GM18517 (cell line): Measurements from ENCODE around the gene INA.
"Not testable (repeated sequence)": the region's sequence is repeated elsewhere in the genome, so short reads cannot be mapped to it uniquely, and the experiment has no call there.

ENCODE experiments used
- ATAC-seq: cut with Tn5 transposase; IDR thresholded peaks from one replicate; pipeline ENCODE4 v1.9.1; 2021; ENCODE audit warnings: mild to moderate bottlenecking, moderate library complexity; ENCODE audit not compliant: unreplicated experiment

The INA gene

DNA sequence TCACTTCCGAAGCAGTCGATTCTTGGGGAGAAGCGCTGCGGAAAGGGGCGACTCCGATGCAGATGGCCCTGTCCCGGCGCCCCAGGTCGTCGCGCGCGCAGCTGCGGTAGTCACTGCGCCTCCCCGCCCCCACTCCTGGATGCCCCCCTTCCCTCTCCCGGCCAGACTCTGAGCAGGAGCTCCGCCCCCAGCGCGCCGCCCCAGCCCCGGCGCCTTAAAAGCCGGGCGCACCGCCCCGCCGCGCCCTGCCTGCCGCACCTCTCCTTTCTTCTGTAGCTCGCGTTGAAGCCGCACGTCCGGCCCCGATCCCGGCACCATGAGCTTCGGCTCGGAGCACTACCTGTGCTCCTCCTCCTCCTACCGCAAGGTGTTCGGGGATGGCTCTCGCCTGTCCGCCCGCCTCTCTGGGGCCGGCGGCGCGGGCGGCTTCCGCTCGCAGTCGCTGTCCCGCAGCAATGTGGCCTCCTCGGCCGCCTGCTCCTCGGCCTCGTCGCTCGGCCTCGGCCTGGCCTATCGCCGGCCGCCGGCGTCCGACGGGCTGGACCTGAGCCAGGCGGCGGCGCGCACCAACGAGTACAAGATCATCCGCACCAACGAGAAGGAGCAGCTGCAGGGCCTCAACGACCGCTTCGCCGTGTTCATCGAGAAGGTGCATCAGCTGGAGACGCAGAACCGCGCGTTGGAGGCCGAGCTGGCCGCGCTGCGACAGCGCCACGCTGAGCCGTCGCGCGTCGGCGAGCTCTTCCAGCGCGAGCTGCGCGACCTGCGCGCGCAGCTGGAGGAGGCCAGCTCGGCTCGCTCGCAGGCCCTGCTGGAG lies at the start of gene INA:
INA (plus strand) TSS at position 243 of the 817 bp plus-strand sequence; CDS start at position 317, 74 bp downstream.
- no peak for ATAC-seq

DNA sequence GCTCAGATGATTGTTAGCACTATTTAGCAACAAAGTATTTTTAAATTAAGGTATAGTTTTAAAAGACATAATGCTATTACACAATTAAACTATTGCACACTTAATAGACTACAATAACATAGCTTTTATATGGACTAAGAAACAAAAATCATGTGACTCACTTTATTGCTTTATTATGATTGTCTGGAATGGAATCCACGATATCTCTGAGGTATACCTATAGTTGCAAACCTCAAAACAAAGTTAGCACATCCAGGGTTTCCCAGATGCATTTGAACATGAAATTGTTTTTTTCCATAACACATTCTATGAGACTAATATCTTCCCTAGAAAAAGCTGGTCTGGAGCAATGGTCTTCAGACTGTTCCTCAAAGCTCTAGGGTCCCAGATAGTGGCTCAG lies 49.5 kb upstream of the INA start:
- no peak for ATAC-seq

DNA sequence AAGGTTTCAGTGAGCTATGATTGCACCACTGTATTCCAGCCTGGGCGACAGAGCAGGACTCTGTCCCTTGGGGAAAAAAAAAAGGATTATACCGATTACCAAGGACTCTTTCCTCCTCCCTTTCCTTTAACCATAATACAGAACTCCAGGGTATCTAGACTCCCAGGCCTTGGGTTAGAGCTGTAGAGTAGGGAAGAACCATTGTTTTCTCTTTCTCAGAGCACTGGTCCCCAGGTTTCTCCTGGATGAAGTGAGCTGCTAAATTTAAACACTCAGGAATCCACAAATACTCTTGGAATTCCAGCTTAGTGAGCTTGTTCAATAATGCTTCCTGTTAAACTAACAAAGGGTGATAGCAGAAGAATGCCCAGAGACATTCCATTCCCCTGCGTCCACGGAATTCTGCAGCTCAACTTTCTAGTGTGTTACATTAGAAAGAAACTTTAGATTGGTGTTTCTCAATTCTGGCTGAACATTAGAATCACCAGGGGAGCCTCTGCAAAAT lies 45.8 kb upstream of the INA start:
- no peak for ATAC-seq

DNA sequence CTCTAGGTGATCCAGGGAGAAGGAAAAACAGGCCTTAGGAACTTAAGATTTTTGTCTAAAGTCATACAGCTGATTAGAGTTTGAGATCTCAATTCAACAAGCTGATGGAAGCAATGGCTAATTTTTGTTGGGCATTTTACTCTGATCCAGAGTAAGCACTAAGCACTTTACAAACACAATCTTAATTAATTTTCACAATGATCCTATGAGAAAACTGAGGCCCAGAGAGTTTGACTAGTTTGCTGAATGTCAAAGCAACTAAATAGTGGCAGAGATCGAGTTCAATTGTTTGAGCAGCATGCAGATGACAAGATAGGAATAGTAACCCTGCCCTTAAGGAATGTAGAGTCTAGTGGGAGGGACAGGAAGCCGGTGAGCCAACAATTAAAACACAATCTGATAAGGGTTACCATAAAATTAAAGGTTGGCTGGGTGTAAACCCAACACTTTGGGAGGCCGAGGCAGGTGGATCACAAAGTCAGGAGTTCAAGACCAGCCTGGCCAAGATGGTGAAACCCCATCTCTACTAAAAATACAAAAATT lies 44.7 kb upstream of the INA start:
- no peak for ATAC-seq

DNA sequence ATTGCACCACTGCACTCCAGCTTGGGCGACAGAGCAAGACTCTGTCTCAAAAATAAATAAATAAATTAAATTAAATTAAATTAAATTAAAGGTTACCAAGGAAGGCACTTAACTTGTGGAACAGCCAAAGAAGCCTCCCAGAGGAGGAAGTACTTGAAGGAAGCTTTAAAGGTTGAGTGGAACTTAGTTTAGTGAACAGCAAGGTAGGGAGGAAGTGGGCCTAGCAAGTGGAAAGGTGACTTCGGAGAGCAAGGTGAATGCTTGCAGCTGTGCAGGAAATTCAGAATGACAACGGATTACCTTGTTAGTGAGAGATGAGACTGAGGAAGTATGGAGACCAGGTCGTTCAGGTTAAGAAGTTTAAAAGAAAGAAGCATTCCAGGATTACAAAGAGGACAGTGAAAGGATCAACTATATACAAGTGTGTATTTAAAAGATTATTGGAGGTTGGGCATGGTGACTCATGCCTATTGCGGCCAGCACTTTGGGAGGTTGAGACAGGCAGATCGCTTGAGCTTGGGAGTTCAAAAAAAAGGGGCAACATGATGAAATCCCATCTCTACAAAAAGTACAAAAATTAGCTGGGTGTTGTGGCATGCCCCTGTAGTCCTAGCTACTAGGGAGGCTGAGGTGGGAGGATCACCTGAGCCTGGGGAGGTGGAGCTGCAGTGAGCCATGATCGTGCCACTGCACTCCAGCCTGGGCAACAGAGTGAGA lies 44.0 kb upstream of the INA start:
- ATAC-seq = no peak

DNA sequence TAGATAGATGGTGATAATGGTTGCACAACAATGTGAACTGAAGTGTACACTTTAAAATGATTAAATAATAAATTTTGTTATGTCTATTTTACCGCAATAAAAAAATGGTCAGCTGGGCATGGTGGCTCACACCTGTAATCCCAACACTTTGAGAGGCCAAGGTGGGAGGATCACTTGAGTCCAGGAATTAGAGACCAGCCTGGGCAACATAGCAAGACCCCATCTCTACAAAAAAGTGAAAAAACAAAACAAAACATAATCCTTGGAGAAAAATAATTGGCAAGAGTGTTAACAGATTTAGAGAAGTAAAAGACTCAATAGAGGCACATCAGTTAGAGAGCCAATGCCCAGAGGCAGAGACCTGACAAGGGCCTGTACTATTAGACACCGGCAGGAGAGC lies 41.2 kb upstream of the INA start:
- no peak for ATAC-seq

DNA sequence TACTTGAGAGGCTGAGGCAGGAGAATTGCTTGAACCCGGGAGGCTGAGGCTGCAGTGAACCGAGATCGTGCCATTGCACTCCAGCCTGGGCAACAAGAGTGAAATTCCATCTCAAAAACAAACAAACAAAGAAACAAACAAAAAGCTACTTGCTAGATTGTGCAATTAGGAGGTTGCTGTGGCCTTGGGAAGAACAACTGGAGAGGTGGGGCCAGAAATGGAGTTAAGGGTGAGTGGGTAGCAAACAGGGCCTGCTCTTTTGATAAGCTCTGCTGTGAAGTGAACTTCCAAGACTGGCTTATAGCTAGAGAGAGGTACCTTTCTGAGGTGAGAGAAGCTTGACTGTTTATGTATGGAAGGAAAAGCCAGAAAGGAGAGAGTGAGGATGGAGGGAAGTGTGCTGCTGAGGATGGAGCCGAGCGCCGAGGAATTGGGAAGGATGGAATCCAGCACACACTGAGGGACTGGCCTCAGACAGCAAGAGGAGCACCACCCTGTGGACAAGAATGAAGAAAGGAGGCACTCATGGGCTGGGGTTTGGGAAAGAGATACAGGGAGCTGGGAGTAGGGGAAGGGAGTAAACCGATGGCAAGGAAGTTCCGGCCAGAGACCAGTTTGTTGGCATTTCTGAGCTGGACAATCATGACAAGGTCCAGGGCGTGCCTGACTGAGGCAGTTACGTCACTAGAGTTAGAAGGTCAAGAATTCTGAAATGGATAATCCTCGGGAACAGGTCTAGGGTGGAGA lies 38.3 kb upstream of the INA start:
- no peak for ATAC-seq

DNA sequence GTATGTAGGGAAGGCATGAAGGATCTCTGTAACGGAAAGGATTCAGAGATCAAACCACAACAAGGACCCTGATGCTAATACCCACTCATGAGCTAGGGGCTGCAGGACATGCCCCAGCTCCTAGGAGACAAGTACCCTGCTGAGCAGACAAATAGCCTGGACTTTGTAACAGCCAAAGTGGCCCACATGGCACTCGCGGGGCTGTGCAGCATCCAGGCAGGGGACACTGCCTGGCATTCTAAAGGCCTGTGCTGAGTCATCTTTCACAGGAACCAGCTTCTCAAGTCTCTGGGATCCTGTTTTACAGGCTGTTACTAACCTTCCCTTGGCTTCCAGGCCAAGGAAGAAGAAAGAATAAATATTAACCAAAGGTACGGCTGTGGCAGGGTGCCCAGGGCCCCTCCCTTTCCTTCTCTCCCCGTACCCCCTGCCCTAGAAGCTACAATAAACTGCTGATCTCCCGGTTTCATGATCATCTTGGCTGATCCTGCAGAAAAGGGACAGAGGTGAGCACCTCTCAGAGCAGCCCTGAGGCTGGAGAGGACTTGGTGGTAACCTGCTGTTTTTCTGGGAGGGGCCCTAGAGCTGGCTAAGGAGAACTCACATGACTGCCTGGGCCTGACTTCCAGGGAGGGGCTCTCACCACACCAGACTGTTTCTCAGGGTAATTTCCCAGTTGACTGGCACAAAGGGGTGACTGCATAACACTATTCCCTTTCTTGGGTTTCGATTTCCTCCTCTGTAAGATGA lies 35.5 kb upstream of the INA start:
- no peak for ATAC-seq

DNA sequence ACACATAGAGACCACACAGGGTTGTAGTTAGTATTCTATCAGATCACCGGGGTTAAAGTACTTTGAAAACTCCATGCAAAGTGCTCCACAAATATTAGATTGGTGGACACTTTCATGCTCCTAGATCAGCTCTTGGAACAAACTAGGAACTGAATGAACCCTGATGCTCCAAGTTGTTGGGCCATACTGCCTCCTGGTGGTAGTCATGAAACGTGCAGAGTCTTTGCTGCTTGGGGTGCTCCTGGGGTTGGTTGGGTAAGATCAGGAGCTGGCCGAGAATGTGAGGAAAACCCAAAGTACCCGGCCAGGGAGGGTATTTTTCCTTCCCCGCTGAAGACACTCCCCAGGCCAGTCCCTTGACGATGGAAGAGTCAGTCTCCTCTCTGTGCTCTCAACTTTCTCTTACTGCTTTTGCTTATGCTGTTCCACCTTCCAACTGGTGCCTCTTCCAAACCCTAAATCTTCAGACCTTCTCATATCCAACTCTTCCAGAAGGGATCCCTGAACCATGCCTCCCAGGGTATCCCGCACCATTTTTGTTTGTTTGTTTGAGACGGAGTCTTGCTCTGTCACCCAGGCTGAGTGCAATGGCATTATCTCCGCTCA lies 32.2 kb upstream of the INA start:
- no peak for ATAC-seq

DNA sequence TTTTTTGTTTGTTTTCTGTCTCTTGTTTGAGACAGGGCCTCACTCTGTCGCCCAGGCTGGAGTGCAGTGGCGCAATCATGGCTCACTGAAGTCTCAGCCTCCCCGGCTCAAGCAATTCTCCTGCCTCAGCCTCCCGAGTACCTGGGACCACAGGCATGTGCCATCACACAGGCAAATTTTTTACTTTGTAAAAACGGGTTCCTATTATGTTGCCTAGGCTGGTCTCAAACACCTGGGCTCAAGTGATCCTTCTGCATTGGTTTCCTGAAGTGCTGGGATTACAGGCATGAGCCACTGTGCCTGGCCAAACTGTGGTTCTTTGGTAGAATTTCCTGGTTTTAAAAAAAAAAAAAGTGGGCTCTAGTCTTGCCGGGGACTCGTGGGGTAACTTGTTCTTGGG lies 31.4 kb upstream of the INA start, which contains the start of gene RPEL1:
RPEL1 (plus strand) TSS at position 301 of the 400 bp plus-strand sequence. CDS start 110 bp downstream, outside the sequence.
- not testable (repeated sequence) for ATAC-seq

DNA sequence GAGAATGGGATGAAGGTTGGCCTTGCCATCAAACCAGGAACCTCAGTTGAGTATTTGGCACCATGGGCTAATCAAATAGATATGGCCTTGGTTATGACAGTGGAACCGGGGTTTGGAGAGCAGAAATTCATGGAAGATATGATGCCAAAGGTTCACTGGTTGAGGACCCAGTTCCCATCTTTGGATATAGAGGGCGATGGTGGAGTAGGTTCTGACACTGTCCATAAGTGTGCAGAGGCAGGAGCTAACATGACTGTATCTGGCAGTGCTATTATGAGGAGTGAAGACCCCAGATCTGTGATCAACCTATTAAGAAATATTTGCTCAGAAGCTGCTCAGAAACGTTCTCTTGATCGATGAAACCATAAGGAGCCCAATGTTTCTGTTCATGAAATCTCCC lies 30.6 kb upstream of the INA start:
- no peak for ATAC-seq

DNA sequence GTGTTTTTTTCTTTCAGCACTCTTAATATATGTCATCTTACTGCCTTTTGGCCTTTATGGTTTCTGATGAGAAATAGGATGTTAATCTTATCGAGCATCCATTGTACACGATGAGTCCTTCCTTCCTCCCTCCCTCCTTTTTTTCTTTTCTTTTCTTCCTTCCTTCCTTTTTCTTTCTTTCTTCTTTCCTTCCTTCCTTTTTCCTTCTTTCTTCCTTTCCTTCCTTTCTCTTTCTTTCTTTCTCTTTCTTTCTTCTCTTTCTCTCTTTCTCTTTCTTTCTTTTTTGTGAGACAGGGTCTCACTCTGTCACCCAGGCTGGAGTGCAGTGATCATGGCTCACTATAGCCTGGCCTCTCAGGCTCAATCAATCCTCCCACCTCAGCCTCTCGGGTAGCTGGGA lies 22.8 kb upstream of the INA start:
- no peak for ATAC-seq

DNA sequence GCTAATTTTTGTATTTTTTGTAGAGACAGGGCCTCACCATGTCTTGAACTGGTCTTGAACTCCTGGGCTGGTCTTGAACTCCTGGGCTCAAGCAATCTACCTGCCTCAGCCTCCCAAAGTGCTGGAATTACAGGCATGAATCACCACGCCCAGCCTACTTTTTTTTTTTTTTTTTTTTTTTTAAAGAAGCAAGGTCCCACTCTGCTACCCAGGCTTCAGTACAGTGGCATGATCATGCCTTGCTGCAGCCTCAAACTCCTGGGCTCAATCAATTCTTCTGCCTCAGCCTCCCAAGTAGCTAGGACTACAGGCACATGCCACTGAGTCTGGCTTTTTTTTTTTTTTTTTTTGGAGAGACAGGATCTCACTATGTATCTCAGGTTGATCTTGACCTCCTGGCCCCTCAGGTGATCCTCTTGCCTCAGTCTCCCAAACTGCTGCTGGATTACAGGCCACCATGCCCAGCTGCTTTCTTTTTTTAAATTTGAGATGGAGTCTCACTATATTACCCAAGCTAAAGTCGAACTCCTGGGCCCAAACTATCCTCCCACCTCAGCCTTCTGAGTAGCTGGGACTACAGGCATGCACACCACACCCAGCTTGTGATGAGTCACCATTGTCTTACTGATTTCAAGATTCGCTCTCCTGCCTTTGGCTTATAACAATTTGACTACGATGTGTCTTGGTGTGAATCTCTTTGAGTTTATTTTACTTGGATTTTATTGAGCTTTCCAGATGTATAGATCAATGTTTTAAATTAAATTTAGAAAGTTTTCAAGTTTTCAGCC lies 22.2 kb upstream of the INA start:
- ATAC-seq = no peak

DNA sequence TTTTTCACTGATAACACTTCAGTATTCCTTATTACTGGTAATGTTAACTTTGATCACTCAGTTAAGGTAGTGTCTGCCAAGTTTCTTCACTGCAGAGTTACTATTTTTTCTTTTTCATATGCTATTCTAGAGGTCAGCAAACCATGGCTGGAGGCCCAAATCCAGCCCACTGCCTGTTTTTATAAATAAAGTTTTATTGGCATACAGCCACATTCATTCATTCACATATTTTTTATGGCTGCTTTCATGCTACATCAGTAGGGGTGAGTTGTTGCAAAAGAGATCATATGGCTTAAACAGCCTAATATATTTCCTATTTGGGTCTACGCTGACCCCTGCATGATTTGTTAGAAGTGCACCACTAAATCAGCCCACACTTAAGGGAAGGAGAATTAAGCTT lies 20.3 kb upstream of the INA start:
- ATAC-seq = no peak

DNA sequence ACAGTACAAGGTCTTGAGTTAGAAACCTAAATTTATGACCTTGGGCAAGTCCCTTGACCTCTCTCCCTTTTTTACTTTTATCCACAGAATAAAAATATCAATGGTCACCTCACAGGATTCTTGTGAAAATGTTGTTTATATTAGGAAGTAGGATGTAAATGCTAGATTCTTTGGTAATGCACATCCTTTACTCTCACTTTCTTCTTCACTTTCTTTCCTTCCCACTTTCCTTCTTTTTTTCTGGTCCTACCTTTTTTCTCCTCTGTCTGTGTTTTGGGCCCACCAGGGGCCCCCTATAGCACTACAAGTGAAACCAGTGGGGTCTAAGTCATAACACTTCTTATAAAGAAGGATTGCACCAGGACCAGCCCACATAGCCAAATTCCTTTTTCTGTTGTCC lies 19.1 kb upstream of the INA start:
- ATAC-seq = no peak

DNA sequence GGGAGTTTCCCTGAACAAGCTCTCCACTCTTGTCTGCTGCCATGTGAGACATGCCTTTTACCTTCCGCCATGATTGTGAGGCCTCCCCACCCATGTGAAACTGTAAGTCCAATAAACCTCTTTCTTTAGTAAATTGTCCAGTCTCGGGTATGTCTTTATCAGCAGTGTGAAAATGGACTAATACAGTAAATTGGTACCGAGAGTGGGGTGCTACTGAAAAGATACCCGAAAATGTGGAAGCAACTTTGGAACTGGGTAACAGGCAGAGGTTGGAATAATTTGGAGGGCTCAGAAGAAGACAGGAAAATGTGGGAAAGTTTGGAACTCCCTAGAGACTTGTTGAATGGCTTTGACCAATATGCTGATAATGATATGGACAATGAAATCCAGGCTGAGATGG lies 18.0 kb upstream of the INA start:
- ATAC-seq = not testable (repeated sequence)

DNA sequence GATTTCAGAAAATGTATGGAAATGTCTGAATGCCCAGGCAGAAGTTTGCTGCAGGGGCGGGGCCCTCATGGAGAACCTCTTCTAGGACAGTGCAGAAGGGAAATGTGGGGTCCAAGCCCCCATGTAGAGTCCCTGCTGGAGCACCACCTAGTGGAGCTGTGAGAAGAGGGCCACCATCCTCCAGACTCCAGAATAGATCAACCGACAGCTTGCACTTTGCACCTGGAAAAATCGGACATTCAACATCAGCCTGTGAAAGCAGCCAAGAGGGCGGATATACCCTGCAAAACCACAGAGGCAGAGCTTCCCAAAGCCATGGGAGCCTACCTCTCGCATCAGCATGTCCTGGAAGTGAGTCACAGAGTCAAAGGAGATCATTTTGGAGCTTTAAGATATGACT lies 16.9 kb upstream of the INA start:
- ATAC-seq = no peak

DNA sequence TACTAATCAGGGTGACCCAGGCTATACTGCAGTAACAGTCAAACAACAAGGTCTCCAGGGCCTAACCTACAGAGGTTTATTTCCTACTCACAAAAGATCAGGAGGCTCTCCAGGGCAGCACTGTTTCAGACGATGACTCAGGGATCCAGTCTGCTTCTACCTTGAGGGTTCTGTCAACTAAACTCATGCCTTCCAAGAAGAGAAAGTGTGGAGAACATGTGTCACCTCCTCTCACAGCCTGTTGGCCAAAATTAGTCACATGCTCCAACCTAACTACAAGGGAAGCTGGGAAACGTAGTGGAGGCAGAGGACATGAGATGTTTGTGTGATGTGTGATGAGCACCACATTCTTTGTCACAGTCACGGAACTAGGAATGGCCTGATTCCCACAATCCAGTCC lies 14.7 kb upstream of the INA start:
- ATAC-seq = no peak

DNA sequence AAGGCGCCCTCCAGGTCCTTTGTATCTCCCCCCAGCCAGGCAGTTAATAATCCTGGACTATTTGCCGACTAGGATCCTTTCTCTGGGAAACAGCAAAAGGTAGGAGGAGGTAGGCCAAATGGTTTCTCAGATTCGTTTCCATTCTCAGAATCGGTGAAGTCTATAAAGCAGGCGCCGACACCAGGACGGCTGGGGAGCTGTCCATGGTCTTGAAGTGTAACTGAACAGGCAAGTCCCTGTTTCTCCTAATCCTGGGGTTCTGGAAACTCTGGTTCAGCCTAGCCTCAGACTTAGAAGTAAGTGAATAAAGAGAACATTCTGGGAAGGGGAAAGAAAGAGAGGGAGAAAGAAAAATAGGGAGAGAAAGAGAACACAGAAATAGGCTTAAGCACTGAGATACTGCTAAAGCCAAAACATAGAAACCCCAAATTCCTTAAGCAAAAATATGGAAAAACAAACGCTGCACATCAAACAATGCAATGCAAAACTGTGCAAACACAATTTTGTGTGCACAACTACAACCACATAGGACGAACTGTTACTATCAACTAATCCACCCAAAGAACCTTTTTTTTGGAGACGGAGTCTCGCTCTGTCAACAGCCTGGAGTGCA lies 11.1 kb upstream of the INA start:
- ATAC-seq = no peak
